ENCODE results near the gene CCDC148.
"Not testable (repeated sequence)": the region's sequence is repeated elsewhere in the genome, so short reads cannot be mapped to it uniquely, and the experiment has no call there.

Gene CCDC148

DNA sequence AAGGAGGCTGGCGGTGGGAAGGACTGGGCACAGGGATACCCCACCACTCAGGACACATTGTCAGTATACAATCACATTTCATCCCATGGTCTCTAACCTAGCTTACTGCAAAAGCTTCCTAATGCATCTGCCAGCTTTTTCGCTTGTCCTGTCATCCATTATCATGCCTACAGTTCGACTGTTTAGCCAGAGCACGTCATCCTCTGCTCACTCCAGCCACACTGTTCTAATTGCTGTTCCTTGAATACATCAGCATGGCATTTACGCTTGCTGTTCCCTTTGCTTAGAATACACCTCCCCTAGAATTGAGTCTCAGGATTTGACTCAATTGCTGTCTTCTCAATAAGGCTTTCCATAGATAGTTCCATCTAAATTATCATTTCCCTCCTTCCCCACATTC, 166.3 kb downstream of the CCDC148 start:
- ATAC-seq (no peak), DNase-seq (no peak)

DNA sequence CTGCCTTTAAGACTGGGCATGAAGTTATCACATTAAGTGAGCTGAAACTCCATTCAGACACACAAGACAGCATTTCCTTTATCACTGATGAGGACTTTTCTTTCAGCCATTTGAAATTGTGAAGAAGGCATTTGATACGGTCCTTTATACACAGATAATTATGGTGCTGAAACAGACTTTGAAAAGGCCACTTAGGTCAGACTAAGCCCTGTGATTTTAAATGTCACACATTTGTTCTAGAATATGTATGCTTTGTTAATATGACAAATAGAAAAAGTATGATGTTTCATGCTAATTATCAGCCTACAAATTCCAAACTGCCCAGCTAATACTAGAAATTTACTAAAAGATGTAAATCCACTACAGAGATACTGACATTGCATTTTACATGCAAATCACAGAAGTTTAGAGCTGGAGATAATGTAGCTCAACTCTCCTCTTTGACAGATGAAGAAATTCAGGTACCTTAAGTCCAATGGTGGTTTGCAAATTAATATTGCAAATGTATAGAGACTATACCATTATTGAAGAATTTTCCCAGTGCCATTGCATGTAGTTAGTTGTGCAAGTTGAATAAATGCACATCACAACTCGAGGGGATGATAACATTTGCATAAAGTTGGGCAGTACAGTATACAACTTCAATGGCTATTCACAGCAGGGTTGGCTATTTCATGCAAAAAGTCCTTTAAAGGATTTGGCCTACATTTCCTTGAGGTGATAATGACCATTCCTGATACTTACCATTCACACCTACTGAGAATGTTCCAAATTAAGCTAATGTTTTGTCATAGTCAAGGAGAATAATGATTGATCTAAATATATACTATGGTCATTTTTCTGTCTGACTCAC, 179.7 kb downstream of the CCDC148 start:
- DNase-seq (no peak), ATAC-seq (no peak)

DNA sequence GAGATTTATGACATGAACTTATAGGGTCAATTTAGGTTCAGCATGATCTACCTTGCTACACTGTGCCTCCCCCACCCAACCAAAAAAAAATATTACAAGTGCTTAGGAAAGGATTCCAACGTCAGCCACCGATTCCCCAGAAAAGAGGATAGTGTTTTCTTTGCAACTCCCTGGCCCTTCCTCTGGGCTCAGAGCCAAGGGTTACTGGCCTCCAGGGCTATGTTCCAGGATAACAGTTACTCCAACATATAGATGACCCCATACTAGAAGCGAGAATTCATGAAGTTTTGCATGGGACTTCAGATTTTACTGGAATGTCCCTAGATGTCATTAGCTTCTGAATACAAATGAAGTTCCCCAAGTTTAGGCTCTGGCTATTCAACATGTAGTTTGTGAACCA, 182.8 kb downstream of the CCDC148 start:
- ATAC-seq (no peak), DNase-seq (no peak)

DNA sequence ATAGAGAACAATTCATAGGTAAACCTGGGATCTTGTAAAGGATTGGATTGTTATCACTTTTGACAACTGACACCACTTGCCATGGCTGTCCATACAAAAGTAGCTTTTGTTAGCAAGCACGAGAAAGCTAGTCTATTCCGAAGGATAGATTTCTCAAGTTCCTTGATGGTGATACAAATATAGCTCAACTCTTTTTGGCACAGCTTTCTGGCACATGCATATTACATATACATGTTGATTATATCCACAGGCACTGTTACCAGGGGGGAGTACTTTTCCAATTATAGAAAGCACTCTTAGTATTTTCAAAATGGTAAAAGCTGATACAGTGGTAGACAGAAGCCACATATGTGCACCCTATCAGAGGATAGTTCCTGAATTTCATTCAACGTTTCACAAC, 186.0 kb downstream of the CCDC148 start:
- ATAC-seq (no peak), DNase-seq (no peak)

DNA sequence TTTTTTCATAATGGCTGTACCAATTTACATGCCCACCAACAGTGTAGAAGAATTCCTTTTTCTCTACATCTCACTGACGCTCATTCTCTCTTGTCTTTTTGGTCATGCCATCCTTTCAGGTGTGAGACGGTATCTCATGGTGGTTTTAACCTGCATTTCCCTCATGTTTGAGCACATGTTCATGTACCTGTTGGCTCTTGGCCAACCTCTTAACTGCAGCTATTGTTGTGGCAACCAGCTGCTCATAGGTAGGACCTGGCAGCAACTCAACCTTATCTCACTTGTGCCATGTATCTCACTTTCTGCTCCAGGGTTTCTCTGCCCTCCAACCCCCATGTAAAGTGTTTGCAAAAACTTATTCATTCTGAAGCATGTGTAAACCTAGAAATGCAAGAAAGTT, 187.4 kb downstream of the CCDC148 start:
- ATAC-seq (no peak), DNase-seq (no peak)

DNA sequence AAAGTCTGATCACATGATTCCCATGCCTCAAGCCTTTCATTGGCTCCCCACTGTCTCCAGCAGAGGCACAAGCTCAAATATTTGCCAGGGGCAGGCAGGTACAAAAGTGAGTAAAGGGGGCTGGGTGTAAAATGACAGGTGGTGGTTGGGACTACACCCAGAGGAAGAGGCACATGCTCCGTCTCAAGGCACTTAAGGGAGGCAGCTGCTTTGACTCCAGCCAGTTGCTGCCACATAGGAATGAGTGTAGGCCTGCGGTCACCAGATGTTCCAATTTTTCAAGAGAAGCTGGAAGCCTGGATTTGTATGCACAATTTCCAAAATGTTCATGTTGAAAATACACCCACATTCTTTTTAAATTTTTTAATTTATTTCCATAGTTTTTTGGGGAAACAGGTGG, 190.4 kb downstream of the CCDC148 start:
- ATAC-seq, result no peak
- no peak for DNase-seq

DNA sequence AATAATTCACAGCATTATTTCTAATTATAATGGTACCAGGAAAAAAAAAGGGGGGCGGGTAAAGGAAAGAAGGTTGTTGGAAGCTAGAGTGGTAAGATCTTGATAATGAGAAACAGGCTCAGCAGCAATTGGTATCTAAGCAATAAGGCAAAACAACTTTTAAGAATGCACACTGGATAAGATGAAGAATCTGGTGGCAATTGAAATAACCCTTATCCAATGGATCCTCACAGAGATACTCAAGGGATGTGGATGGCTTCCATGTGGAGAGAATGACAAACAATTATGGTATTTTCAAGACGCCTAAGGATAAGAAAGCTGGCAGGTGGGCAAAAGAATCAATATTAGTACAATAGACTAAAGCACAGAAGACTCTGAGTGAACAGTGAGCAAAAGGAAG, 201.3 kb downstream of the CCDC148 start:
- ATAC-seq (no peak), DNase-seq (no peak)

DNA sequence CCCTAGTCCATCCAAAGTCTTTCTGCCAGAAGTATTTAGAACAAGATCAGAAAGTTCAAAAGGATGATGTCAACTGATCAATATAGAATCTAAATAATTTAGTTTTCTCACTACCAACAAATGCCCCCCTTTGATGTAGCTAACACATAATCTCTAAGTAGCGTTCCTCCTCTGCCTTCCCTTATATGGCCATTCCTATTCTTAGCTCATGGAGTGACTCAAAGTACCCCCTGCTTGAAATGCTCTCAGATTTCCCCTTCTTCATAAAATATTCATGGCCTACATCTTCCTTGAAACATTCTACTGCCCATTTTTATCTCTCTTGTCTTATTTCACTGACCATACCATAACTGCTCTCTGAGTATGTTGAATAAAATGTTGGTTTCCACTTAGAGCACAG, 203.4 kb downstream of the CCDC148 start:
- DNase-seq (no peak), ATAC-seq (no peak)

DNA sequence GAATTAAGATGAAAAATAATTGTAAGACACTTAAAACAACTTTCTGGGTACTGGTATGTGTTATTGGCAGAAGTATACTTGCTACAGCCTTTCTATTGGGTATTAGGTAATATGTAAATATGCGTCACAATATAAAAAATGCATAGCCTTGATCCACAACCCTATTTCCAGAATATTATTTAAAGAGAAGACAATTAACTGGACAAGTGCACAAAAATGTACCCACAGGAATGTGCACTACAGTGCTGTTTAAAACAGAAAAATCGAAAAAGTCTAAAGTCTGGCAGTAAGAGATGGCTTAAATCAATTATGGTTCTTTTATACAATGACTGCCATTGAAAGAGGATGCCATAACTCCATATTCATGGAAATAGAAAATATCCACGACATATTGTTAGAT, 205.2 kb downstream of the CCDC148 start:
- DNase-seq, result no peak
- no peak for ATAC-seq

DNA sequence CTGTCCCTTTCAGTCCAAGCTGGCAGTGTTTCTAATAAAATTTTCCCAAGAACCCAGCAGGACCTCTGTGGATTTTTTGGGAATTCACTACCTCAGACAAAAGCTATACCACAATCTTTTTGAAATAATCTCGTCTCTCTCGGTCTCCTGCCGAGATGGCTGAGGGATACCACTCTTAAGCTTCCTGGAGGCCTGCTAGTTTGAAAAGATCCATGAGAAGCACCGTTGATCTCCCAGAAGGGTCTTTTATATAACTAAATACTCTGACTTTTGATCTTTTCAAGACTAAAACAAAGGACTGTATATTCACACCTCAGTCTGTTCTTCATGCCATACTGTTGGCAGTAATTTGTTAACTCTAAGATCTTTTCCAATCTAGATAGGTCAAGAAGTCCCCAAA, 213.2 kb downstream of the CCDC148 start:
- ATAC-seq (no peak), DNase-seq (no peak)

DNA sequence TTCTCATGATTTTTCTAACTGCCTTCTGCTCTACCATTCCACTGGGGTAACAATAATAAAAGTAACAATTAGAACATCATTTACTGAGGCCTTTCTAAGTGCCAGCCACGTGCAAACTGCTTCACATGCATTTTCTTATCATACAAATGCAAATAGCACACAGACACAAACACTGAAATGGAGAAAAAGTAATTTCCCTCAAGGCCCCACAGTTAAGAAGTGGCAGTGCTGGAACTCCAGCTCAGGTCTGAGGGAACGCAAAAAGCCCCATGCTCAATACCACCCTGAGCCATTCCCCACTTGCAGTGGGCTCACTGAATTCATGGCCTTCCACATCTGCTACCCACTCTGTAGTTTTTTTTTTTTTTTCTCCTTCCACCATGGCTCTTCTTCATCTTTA, 214.3 kb downstream of the CCDC148 start:
- DNase-seq (no peak), ATAC-seq (no peak)

DNA sequence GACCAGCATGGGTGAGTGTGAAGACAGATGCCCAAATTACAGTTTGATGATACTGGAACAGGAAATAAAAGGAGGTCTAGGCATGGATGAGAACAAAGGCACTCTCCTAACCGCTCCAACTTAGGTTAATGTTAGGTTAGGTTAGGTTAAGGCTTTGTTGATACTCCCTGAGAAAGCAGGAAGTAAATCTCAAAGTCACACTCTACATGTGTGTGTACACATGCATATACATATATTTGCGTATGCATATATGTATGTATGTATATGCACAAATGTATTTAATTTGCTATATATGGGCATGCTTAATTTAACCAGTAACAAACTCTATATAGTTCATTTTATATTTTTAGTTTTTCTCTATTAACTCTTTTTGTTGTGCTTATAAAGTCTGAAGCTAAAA, 215.6 kb downstream of the CCDC148 start:
- DNase-seq, result no peak

DNA sequence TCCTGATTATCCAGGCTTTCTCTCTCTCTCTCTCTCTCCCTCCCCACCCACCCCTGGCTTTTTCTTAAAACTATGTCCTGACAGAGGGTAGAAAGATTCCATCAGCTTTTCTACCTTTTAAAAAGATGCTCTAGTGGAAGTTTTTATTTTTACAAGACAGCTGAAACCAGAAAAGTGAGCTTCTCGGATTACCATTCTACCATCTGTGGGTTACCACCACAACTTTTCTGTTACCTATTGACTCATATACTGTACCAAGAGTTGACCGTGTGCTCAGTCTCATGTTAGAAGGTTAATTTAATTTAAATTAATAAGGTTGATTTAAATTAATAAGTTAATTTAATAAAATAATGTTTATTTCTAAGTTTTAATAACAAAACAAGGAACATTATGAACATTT, 217.3 kb downstream of the CCDC148 start:
- ATAC-seq (no peak), DNase-seq (no peak)

More for the DNA sequence above, 215.6 kb downstream of the CCDC148 start:
- no peak for ATAC-seq

DNA sequence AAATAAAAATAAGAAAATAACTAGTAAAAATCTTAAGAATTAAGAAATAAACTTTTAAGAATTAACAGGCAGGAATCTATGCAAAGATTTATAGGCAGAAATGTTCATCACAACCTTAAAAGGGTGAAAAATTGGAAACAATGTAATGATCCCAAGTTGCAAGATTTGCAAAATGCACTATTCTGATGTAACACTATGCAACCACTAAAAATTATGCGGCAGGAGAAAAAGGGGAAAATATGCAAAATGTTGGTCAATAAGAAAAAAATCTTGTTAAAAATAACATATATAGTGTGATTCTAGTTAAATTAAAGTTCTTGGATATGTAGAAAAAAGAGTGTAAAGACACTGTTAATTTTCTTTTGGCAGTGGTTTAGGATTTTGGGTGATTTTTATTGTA, 222.1 kb downstream of the CCDC148 start:
- ATAC-seq, result no peak
- no peak for DNase-seq

DNA sequence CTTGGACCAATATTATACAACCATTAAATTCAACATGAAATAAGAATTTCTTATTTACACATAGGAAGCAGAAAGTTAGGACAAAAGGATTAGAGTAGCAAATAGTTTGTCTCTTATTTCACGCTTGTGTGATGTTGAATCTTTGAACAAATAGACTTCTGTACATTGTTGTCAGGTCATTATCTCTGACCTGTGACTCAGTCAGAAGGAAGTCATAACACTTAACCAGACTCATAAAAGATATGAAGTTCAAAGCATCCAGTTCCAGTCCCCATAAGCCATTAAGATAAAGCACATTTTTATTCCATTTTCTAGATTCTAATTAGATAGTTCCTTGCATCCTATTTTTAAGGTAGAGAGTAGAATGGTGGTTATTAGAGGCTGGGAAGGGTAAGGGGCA, 224.1 kb downstream of the CCDC148 start:
- no peak for DNase-seq
- no peak for ATAC-seq

DNA sequence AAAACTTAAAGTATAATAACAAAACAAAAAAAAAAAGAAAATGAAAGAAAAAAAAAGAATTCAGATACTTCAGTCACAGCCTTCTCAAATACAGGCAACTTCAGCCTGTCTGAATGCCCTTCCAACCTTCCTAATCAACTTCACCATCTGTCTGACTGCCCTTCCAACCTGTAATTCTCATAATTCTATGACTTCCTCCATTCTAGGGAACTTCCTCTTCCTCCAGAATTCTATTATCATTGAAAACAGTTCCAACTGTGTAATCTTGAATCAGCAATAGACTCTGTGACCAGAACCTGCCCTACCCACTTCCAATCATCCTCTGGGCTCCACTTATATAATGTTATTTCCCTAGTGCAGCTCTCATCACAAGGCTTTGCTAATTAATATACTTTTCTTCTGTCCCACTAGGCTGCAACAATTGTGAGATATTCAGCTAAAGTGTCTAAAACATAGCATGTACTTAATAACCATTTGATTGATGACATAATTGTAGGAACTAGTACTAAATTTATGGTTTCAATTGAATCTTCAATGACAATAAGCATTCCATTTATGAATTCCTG, 227.5 kb downstream of the CCDC148 start:
- ATAC-seq (no peak), DNase-seq (no peak)

DNA sequence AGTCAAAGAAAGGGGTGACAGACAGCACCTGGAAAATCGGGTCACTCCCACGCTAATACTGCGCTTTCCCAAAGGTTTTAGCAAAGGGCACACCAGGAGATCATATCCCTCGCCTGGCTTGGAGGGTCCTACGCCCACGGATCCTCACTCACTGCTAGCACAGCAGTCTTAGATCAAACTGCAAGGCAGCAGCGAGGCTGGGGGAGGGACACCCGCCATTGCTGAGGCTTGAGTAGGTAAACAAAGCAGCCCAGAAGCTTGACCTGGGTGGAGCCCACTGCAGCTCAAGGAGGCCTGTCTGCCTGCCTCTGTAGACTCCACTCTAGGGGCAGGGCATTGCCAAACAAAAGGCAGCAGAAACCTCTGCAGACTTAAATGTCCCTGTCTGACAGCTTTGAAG, 233.5 kb downstream of the CCDC148 start:
- ATAC-seq, DNase-seq: not testable (repeated sequence)

DNA sequence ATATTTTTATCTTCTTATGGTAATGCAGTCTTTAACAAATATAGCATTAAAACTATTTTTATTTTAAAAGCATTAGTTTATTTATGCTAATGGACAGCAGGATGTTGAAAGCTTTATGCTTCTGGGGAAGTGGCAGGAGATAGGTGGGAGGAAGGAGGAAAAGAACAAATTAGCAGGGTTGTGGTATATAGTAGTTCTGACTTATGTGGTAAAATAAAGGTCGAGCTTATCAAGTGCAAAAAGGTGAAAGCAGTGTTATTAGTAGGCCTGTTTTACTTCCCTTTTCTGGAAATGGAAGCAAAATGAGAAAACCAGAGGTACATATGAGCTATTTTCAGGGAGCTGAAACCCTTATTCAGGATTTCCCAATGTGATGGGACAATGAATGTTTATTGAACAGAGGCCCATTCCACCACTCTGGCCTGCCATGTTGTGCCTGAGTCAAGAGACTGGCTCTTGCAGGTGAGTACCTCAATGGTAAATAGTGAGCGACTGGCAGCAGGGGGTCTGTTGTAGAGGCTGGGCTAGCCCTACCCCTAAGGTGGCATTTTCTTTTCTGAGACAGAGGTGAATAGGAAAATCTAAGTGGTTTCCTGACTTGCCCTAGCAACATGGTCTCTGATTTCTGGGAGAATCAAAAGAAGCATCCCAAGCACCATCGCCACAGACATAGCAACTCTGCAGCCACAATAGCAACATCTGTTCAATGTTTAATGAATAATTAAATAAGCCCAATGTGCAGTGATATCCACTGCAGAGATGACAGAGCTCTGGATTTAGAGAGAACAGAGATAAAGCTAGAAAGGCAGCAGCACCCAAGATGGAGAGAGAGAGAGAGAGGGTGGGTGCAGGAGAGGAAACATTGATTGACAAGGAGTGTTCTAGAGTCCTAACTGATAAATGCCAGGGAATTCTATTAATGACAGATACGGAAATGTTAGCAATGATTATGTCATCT, 235.2 kb downstream of the CCDC148 start:
- DNase-seq (no peak), ATAC-seq (no peak)

DNA sequence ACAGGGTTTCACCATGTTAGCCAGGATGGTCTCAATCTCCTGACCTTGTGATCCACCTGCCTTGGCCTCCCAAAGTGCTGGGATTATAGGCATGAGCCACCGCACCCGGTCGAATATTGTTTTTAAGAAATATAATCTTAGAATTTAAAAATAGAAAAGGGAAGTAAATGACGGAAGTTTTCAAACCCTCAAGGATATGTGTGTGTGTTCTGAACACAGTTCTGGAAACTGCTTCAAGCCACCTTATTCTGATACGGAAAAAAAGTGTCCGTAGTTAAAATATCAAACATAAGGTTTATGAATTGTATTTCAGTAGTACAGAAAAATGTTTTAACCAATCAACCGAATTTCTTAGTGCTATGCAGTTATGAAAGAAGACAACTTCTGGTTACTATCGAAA, 239.0 kb downstream of the CCDC148 start:
- DNase-seq (no peak), ATAC-seq (no peak)

DNA sequence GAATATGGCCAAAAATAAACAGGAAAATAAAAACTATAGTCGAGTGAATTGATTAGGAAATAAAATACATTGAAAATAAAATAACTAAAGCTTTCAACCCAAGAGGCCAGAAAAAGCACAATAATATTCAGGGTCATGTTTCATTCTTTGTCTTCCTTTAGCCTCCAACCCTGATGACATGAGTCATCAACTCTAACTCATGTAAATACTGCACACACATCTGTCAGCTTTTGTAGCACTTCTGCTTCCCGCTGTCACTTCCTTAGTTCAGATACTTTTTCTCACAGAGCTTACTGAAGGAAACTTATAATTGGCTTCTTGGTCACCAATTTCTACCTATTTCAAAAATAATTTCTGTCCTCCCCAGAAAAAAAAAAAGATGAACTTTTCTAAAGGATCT, 242.1 kb downstream of the CCDC148 start:
- ATAC-seq (no peak), DNase-seq (no peak)

DNA sequence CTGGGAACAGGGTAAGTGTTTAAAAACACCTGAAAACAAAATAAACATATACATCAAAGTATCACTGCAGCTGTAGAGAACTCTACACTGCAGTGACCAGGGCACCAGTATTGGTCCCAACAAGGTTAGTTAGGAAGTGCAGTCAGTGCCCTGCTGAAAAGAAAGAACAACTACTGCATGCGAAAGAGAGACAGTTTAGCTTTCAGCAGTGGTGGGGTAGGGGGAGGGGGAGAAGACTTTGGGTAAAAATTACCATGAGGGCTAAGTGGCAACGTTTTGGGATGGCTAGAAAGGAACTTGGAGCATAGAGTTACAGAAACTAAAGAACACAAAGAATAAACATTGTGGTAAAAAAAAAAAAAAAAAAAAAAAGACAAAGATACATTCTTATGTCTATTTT, 242.8 kb downstream of the CCDC148 start:
- DNase-seq, result no peak
- ATAC-seq, result no peak

DNA sequence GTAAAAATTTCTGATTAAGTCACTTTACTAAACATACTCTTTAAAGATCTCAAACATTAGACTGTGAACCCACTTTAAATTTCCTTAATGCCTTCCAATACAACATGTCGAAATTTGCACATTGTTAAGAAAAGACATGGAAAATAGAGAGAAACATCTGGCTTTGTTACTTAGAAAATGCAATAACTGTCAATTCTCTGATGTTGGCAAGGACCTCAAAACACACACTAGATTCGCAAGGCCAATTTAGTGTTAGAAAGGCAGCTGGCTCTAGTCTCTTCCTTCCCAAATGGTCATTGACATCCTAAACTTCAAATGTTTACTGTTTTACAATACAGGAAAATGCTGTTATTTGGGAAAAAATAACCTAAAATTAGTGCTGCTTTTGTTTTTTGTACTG, 244.3 kb downstream of the CCDC148 start:
- no peak for DNase-seq
- no peak for ATAC-seq

DNA sequence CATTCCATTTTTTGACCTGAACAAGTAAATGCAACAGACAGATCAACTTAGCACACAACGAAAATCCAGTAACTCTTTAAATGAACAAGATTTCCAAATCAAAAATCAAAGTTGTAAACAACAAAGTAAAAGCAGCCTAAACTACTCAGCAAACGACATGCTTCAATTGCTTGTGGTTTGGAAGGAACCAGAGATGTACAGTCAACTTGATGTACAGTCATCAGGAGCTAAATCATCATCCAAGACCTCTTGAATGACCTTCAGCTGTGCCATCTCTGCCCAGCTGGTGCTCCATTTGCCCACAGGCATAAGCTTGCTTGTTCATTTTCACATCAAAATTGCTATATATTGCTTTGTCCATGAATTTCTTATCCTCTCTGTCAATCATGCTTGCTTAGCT, 245.1 kb downstream of the CCDC148 start:
- DNase-seq (no peak), ATAC-seq (no peak)

All from stimulated activated naive CD8-positive, alpha-beta T cell treated with anti-CD3 and anti-CD28 coated beads, Interleukin-15, Interleukin-2, amounts not matched to agents 100 U/mL and 50 U/mL, for 24 hours (primary cell).